Stomach (tissue), 9 donors: Measurements from ENCODE around the gene BRWD1. TPM values are rescaled to one million over a fixed set of nuclear protein-coding genes. Genes with fewer than 3 reads are reported as not detected.

Experiments
- DNase-seq, 2 donors: peaks; one replicate each; pipeline versions ENCODE4 v3.0.0 to v3.0.0-alpha.2; 2013 to 2019
- H3K27ac ChIP-seq, 5 donors: fragments of 200-600 bp in 4 of 5; sonication (generic) in 4 of 5; one replicate each; pipeline ENCODE4 v1.5.1; 2013 to 2019; ENCODE audit warnings: mild to moderate bottlenecking in 1 of 5, moderate library complexity in 1 of 5
- H3K27me3 ChIP-seq, 3 donors: fragments of 200-600 bp; sonication (generic); one replicate each; pipeline ENCODE4 v1.5.1; 2017 to 2019; ENCODE audit warnings: mixed run types in 1 of 3
- H3K36me3 ChIP-seq, 4 donors: fragments of 200-600 bp; sonication (generic); 1 replicate in 3 of 4; 2 replicates in 1 of 4; pipeline ENCODE4 v1.5.1; 2016 to 2019
- H3K4me1 ChIP-seq, 4 donors: fragments of 200-600 bp; sonication (generic); one replicate each; pipeline ENCODE4 v1.5.1; 2016 to 2019
- H3K4me3 ChIP-seq, 4 donors: fragments of 200-600 bp; sonication (generic) in 3 of 4; one replicate each; pipeline ENCODE4 v1.5.1; 2016 to 2019; ENCODE audit warnings: mild to moderate bottlenecking in 1 of 4
- H3K9me3 ChIP-seq, 4 donors: fragments of 200-600 bp; sonication (generic); one replicate each; pipeline ENCODE4 v1.5.1; 2016 to 2019
- CTCF ChIP-seq, 7 experiments: fragments of 450-650 bp in 4 of 7; fragments of 200-600 bp in 3 of 7; sonication (generic) in 3 of 7; IDR thresholded peaks; one replicate each; pipeline ENCODE4 v1.5.1; 2016 to 2019; ENCODE audit warnings: antibody characterized with exemption in 7 of 7, control low read depth in 2 of 7, mild to moderate bottlenecking in 1 of 7
- EP300 ChIP-seq: sonication (generic); formaldehyde crosslinking; IDR thresholded peaks from one replicate; pipeline ENCODE4 v1.6.1; 2017; ENCODE audit warnings: antibody characterized with exemption
- POLR2A ChIP-seq, 4 donors: fragments of 450-650 bp; IDR thresholded peaks; one replicate each; pipeline ENCODE4 v1.6.1; 2016; ENCODE audit warnings: antibody characterized with exemption in 4 of 4, control low read depth in 2 of 4, mild to moderate bottlenecking in 1 of 4, moderate library complexity in 1 of 4
- POLR2AphosphoS5 ChIP-seq, 3 donors: sonication (generic); formaldehyde crosslinking; IDR thresholded peaks; one replicate each; pipeline ENCODE4 v1.6.1; 2016; ENCODE audit warnings: antibody characterized with exemption in 3 of 3
- WGBS, 5 donors: extraction: QIAGEN DNeasy Blood & Tissue Kit in 3 of 5; methylation state at CpG; one replicate each; pipeline versions ENCODE4 v1.1.5 to v1.1.7; 2013 to 2018; 5-methylcytosine and 5-hydroxymethylcytosine counted together
- intact Hi-C: fragments of 100-400 bp; cut with DNase I; formaldehyde crosslinking; loops from one replicate; pipeline ENCODE4 v1.15.1; 2023; ENCODE audit warnings: low total_unique reads
- polyA plus RNA-seq, 3 donors: library from polyadenylated mRNA; stranded (reverse); fragments of 200-250 nt; gene quantifications; one replicate each; pipeline ENCODE4 v1.2.3, GENCODE V29; 2013
- total RNA-seq, 5 donors: library from RNA; depleted of rRNA; stranded (reverse); fragments of >200 nt; gene quantifications; one replicate each; pipeline versions ENCODE4 v1.1.0 to v1.2.3, GENCODE V29; 2014 to 2016
- donor health status: healthy with polysubstance abuse.
- donor health status: Bipolar disorder and iron deficiency.
- donor health status: healthy.

Gene BRWD1
- total and polyA plus RNA-seq, 8 donors = 5.9 to 216 (median 56.9) TPM

GRCh38 chr21:39196838-39197237, 116.6 kb downstream of the BRWD1 start:
- H3K9me3 ChIP-seq = no peaks in the 10 kb centered on the region
- no peak overlapping the region for H3K27ac ChIP-seq
- no peak overlapping the region for H3K4me3 ChIP-seq
- H3K4me1 ChIP-seq = no peaks in the 10 kb centered on the region
- H3K27me3 ChIP-seq = no peaks in the 10 kb centered on the region
- intact Hi-C loops = no loop called here
- TF ChIP-seq POLR2A (IDR thresholded peaks at IDR 0.05) (no peak), POLR2AphosphoS5 (IDR thresholded peaks at IDR 0.05) (no peak), EP300 (no peak), CTCF (IDR thresholded peaks at IDR 0.05) (no peak)
- H3K36me3 ChIP-seq = peaks cover 38 to 88% (median 80%) of the 10 kb centered on the region in 4 donors
- no peak for DNase-seq
- whole genome bisulfite sequencing, 5 donors = 91 to 97% (median 96%) methylated on average over 1 of the region's 1 CpG

DNA sequence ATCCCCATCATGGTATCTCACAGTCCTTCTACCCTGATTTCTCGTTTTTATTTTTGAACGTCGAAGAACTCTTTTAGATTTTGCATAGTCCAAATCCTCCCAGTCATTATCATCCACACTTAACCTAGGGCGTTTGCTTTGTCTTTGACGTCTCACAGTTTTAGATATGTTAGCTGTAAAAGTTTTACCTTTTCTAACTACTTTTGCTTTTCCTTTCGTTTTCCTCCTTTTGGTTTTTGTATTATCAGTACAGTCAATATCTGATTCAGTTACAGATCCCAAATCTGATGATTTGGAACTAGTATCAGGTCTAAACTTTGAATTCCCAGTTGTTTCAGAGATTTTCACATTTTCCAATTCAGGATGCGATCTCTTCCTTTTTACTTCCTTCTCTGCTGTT, 117.1 kb downstream of the BRWD1 start:
- no peaks in the 10 kb centered on the region for H3K9me3 ChIP-seq
- intact Hi-C loops = no loop called here
- H3K4me1 ChIP-seq = no peaks in the 10 kb centered on the region
- WGBS, 5 donors = 77 to 87% (median 83%) methylated on average over 7 of the region's 7 CpGs
- H3K36me3 ChIP-seq = peaks cover 32 to 82% (median 76%) of the 10 kb centered on the region in 4 donors
- H3K27me3 ChIP-seq = no peaks in the 10 kb centered on the region
- TF ChIP-seq POLR2A (IDR thresholded peaks at IDR 0.05) (no peak), EP300 (no peak), CTCF (IDR thresholded peaks at IDR 0.05) (no peak), POLR2AphosphoS5 (IDR thresholded peaks at IDR 0.05) (no peak)
- H3K4me3 ChIP-seq = no peak overlapping the region
- H3K27ac ChIP-seq = no peak overlapping the region
- no peak for DNase-seq

GRCh38 chr21:39193380-39193779, 120.1 kb downstream of the BRWD1 start:
- intact Hi-C loops = no loop called here

DNA sequence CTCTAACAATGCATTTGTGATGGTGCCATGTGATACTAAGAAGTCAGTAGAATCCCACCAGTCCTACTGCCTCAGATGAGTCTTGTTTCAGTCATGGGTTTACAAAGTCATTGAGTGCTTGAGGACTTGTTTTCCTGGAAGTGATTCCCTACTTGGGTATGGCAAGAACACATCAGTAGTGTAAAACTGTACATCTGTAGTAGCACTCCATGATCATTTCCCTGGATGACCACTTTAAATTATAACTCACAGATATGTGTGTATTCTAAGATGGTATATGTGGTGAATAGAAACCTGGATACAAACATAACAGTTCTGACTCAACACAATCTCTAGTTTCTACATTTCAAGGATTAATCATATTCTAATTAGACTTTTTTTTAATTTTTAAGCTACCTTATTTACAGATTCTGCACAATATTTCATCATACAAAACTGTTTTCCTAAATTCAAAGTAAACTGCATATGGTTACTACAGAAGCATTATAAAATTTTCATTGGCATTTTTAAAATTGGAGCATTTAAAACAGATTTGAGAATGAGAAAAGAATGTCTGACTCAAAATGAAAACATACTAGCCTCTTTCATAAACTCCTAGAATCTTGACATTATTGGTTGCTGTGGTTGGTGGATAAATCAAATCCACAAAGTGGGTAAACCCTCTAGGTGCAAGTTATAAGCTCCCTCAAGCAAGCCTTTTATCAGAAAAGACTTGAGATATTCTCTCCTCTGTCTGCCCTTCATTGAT, 123.4 kb downstream of the BRWD1 start:
- Histone ChIP-seq H3K27ac (no peak overlapping the region), H3K4me3 (no peak overlapping the region), H3K36me3 (peaks cover 0 to 20% (median 17%) of the 10 kb centered on the region in 4 donors), H3K4me1 (peaks cover 0 to under 1% (median 0%) of the 10 kb centered on the region in 4 donors), H3K27me3 (no peaks in the 10 kb centered on the region), H3K9me3 (no peaks in the 10 kb centered on the region)
- TF ChIP-seq POLR2A (IDR thresholded peaks at IDR 0.05) = no peak
- TF ChIP-seq POLR2AphosphoS5 (IDR thresholded peaks at IDR 0.05) = no peak
- no peak for TF ChIP-seq EP300
- TF ChIP-seq CTCF (IDR thresholded peaks at IDR 0.05) = no peak
- intact Hi-C loops = no loop called here
- no peak for DNase-seq

More at GRCh38 chr21:39193380-39193779, 120.1 kb downstream of the BRWD1 start:
- TF ChIP-seq EP300 = no peak
- no peak for TF ChIP-seq POLR2AphosphoS5 (IDR thresholded peaks at IDR 0.05)
- no peak for TF ChIP-seq POLR2A (IDR thresholded peaks at IDR 0.05)
- TF ChIP-seq CTCF (IDR thresholded peaks at IDR 0.05) = no peak
- H3K27ac ChIP-seq = no peak overlapping the region
- no peaks in the 10 kb centered on the region for H3K4me1 ChIP-seq
- DNase-seq = no peak
- WGBS, 5 donors = 82 to 99% (median 96%) methylated on average over 1 of the region's 1 CpG
- H3K4me3 ChIP-seq = no peak overlapping the region
- H3K27me3 ChIP-seq = no peaks in the 10 kb centered on the region
- no peaks in the 10 kb centered on the region for H3K9me3 ChIP-seq
- H3K36me3 ChIP-seq = peaks cover 14 to 53% (median 49%) of the 10 kb centered on the region in 4 donors
